GM21786 (cell line): ENCODE results near the gene DCLRE1C.
"Not testable (repeated sequence)": the region's sequence is repeated elsewhere in the genome, so short reads cannot be mapped to it uniquely, and the experiment has no call there.

ENCODE experiments used
- ATAC-seq: cut with Tn5 transposase; IDR thresholded peaks from one replicate; pipeline ENCODE4 v1.9.1; 2021; ENCODE audit not compliant: unreplicated experiment

DCLRE1C gene

DNA sequence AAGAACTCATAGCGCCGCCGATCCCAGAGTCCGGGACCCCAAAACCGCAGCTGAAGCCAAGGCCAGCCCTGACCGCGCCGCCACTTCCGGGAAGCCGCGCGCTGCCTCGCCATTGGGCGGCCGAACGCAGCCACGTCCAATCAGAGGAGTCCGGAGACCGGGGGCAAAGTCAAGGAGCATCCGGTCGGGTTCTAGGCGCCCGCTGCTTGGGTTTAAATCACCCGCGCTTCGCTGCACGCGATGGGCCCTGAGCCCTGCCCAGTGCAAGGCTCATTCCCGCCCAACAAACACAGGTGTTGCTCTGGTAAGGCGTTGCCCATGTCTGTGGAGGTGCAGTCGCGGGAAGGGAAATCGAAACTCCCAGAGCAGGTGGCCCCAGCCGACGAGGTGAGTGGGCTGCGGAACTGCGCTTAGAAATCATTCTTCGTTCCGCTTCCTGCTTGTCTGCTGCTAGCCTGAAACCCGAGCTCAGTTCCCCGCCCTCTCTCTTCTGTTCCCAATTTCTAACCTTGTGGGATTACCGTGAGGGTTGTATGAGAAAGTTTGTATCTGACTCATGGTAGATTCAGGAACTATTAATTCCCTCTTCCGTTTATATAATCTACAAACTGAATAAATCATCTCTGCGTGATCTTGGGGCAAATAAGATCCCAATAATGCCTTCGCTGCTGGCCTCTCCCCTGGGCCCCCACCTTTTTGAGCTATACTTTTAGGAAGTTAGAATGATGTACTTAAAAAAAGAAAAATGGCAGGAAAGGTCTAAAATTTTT, at the start of gene DCLRE1C:
Gene DCLRE1C (minus strand): TSS at position 96 of the 770 bp plus-strand sequence. CDS start 86 bp downstream, at position 10.
- ATAC-seq, result peak; percentile 68

DNA sequence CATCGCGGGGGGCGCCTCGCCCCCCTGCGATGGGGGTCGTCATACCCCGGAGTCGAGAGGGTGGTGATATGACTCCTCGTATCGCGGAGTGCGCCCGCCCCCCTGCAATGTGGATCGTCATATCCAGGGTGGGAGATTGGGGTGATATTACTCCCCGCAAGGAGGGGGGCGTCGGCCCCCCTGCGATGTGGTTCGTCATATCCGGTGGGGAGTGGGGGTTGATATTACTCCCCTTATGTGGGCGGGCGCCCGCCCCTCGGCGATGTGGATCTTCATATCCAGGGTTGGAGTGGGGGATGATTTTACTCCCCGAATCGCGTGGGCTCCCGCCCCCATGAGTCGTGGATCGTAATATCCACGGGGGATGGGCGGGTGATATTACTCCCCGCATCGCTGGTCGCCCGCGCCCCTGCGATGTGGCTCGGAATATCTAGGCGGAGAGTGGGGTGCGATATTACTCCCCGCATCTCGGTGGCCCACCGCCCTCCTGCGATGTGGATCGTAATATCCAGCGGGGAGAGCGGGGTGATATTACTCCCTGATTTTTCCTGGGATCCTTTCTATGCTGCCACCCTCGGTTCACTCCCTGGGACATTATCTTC, 42.2 kb upstream of the DCLRE1C start:
- ATAC-seq, result no peak

DNA sequence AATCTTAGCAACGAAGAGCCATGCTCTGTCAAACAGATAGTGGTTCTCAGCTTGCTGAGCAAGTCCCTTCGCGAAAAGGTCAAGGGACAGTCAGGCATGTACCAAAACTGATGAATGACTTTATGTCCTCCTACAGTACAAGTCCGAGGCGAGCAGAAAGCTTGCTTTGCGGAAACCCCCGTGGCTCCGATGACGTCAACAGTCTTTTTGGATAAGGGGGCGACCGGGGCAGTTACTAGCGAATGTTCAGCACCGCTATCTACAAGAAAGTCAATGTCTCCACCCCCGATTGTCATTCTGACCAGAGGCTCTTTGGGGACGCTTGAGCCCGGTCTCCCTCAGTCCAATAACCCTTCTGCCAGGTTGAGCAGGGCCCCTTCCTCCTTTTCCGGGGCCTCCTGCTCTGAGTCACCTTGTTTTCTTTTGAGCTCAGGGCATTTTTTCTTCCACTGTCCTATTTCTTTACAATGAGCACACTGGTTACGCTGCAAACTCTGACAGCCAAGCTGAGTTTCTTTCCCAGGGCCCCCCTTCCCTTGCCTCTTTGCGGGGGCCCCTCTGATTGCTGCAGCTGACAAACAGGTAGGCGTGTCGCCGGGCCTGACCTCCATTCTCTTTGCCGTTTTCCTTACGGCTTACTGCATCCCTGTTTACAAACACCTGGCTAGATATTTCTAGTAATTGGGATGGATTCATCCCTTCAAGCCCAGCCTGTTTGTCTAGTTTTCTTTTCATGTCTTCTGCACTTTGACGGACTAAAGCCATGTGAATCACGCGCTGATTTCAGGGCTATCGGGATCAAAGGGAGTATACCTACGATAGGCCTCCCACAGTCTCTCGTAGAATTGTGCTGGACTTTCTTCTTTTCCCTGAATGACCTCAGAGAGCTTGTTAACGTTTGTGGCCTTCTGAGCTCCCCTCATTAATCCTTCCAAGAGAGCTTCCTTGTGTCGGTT, 39.9 kb upstream of the DCLRE1C start:
- not testable (repeated sequence) for ATAC-seq

DNA sequence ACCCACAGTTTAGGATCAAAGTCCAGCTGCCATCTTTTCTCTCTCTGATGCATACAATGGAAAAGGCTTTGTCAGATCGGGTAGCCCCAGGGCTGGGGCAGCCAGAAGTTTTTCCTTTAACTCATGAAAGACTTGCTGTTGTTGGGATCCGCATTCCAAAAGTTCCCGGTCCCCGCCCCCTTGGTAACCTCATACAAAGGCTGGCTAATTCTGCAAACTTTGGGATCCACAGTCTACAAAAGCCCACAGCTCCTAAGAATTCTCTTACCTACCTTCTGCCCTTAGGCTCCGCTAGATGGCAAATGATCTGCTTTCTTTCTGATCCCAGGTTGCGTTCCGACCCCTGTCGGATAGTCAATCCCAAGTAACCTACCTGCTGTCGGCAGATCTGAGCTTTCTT, 38.4 kb upstream of the DCLRE1C start:
- ATAC-seq, result not testable (repeated sequence)

DNA sequence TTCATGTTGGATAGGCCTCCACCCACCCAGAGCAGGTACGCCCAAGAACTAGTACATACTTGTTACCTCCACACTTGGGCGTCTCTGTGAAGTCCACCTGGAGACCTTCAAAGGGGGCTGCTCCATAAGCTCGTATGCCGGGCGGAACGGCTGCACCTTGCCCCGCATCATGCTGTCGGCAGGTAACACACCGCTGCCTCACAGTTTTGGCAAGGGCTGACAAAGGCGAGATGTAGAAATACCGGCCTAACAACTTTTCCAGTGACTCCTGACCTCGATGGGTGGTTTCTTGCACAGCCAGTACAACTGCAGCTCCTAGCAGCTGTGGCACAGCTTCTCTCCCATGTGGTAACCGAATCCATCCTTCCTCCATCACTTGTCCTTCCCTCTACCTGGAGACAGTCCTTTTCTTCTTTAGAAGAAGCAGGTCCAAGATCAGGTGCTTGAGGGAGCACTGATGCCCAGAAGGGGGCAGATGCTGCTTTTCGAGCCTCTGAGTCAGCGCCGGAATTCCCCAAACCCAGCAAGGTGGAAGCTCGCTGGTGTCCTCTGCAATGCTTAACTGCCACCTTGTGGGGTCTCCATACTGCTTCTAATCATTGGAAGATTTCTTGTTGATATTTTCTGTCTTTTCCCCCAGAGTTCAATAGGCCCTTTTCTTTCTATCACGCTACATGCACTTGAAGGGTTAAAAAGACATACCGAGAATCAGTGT, 37.3 kb upstream of the DCLRE1C start:
- ATAC-seq, result not testable (repeated sequence)

DNA sequence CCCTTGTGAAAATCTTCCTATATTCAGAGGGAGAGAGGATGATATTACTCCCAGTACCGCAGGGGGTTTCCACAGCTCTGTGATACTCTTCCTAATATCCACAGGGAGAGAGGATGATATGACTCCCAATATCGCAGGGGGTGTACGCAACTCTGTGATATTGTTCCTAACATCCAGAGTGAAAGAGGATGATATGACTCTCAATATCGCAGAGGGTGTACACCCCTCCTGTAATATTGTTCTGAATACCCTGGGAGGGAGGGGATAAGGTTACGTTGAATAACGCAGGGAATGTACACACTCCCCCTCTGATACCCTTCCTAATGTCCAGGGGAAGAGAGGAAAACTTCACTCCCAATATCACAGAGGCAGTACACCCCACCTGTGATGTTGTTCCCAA, 35.7 kb upstream of the DCLRE1C start:
- not testable (repeated sequence) for ATAC-seq

DNA sequence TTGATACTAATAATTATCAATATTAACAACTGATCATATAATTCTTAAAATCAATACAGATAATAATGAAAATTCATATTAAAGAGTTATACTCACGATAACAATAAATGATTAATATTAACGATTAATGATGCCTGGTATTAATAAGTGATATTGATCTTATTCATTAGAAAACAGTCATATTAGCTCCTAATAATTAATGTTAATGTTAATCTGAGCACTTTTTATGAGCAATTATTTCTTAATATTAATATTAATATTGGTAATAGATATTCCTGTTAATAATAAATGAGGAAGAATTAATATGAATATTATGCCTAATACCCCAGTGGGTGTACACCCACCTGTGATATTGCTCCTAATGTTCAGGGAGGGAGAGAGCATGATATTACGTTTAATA, 28.8 kb upstream of the DCLRE1C start:
- no peak for ATAC-seq

DNA sequence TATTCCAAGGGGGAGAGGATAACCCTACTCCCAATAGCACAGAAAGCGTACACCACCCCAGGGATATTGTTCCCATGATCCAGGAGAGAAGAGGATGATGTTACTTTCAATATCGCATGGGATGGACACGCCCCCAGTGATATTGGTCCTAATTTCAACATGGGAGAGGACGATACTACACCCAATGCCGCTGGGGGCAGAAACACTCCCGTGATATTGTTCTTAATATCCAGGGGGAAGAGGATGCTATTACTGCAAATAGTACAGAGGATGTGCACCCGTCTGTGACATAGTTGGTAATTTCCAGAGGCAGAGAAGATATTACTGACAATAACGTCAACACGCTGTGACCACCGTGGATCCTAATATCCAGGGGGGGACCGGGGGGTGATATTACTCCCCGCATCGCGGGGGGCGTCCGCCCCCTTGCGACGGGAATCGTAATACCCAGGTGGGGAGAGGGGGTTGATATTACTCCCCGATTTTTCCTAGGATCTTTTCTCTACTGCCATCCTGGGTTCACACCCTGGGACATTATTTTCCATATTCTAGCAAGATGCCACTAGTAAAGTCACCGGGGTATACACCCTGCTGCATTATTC, 21.9 kb upstream of the DCLRE1C start:
- no peak for ATAC-seq

DNA sequence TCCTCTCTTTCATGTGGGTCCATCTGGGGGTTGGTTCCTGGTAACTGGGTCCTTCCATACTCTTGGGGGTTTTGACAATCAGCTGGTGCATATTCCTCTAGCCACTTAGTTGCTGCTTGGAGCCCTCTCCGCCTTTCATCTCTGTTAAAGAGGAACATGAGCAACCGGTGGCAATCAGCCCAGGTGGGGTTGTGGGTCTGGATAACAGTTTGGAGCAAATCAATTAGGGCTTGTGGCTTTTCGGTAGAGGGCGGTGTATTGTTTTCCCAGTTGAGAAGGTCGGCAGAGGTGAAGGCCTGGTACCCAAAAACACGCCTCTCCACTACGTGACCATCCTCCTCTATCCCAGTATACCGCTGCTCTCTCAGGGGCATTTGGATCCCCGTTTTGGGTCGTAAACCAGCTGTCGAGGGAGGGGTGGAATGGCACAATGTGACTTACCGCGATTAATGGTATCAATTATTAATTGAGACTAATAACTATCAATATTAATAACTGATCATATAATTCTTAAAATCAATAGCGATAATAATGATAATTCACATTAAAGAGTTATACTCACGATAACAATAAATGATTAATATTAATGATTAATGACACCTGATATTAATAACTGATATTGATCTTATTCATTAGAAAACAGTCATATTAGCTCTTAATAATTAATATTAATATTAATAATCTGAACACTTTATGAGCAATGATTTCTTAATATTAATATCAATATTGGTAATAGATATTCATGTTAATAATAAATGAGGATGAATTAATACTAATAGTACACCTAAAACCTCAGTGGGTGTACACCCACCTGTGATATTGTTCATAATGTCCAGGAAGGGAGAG, 20.5 kb upstream of the DCLRE1C start:
- not testable (repeated sequence) for ATAC-seq

DNA sequence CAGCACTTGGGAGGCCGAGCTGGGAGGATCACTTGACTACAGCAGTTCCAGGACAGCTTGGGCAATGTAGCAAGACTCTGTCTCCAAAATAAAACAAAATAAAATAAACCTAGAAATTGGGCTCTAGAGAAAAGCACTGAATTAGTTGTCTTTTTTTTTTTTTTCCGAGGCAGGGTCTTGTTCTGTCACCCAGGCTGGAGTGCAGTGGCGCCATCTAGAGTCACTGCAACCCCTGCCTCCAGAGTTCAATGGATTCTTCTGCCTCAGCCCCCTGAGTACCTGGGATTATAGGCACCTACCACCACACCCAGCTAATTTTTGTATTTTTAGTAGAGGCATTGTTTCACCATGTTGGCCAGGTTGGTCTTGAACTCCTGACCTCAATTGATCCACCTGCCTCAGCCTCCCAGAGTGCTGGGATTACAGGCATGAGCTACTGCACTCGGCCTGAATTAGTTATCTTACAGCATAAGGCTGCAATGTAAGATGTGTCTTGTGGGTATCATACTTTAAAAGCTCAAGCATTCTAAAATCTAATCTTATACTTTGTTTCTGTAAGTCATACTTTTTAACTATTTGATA, 18.1 kb upstream of the DCLRE1C start:
- ATAC-seq, result no peak

DNA sequence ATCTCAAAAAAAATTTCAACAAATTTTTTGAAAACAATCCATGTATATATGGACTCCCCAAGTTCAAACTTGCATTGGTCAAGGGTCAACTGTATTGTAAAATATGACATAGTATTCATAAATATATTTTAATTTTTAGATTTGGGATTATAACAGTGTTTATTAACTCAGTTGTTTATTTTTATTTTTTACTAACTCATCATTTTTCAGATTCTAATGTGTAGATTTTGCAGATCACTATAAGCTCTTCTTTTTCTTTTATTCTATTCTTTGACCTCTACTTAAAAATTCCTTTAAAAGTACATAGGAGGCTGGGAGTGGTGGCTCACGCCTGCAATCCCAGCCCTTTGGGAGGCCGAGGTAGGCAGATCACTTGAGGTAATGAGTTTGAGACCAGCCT, 14.0 kb upstream of the DCLRE1C start:
- ATAC-seq, result no peak

DNA sequence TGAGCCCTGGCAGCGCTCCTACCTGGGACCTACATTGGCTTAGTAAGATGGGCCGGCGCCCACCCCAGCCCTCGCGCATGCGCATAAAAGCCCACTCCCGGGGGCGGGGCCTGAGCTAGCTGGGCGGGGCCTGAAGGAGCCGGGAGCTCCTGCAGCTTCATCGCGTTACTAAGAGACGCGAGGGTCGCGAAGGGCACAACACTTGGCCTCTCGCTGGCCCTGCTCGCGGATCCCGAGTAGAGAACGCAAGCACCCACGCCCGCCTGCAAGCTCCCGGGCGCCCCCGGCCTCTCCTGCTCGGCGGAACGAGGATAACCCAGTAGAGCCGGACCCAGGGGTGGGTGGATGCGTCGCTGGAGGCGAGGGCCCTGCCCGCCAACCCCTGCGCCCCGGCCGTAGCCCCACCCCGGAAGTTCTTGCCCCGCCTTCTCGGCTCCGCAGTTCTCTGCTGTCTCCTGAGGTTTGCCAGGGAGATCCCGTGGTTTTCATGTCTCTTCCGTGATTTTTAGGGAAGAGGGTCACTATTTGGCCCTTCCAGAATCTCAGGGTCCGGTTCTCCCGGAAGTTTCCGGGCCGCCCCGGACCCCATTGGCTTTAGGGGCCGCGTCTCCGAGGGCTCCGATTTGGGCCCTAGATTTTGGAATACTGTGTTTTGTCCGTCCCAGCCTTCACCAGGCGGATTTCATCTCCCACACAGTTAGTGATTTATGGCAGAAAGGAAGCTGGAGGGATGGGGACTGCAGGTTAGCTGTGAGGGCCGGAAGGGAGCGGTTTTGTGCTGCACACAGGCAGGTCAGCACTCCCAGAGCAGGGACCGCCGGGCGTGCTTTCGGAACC, 5.5 kb upstream of the DCLRE1C start, which contains the start of gene MEIG1:
Gene MEIG1 (plus strand): TSS at position 168 of the 837 bp plus-strand sequence. CDS start 7,081 bp downstream, outside the sequence.
- peak; percentile 79 for ATAC-seq

DNA sequence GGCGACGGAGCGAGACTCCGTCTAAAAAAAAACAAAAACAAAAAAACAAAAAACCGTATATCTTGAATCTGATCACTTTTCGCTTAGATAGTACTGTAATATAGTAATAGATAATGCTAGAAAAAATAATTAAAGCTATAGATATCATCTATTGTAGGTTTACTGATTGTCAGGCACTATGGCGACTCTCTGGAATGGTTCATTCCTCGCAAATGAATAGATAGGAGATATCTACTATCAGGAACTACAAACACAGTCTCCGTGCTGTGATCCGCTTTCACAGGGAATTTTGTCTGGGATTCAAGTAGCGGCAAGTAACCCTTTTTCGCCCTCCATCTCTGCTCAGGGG, 5.0 kb upstream of the DCLRE1C start:
- ATAC-seq, result no peak

DNA sequence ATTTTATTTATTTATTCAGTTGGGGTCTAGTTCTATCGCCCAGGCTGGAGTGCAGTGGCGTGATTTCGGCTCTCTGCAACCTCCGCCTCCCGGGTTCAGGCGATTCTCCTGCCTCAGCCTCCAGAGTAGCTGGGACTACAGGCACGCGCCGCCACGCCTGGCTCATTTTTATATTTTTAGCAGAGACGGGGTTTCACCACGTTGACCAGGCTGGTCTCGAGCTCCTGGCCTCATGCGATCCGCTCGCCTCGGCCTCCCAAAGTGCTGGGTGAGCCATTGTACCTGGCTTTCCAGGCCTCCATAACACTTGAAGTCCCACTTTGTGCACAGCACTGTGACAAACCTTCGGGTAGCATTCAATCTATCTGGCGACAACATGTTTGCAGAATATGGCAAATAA, 1.0 kb upstream of the DCLRE1C start:
- no peak for ATAC-seq

DNA sequence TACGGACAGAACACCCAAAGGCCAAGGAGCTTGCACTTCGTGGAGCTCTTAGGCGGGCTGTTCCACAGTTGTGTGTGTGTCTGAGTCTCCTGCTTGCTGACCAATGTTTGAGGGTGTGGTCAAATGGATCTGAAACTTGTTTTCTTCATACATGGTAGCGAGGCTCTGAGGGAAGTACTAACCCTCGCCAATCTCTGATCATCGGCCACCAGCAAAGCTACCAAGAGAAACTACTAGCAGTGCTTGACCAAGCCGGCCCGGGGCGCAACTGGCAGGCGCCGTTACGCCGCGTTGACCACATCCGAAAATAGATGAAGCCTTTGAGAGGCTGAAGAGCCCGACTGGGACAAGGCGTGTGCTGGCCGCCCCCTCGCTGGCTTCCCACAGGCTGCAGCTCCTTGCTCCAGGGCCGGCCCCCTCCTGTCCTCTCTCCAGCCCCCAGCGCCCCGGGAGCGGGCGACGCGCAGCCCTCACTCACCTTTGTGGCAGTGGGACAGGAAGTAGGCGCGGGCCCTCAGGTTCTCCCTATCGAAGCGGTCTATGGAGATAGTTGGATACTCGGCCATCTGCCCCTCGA, 384 bp downstream of the DCLRE1C start:
- peak; percentile 48 for ATAC-seq

DNA sequence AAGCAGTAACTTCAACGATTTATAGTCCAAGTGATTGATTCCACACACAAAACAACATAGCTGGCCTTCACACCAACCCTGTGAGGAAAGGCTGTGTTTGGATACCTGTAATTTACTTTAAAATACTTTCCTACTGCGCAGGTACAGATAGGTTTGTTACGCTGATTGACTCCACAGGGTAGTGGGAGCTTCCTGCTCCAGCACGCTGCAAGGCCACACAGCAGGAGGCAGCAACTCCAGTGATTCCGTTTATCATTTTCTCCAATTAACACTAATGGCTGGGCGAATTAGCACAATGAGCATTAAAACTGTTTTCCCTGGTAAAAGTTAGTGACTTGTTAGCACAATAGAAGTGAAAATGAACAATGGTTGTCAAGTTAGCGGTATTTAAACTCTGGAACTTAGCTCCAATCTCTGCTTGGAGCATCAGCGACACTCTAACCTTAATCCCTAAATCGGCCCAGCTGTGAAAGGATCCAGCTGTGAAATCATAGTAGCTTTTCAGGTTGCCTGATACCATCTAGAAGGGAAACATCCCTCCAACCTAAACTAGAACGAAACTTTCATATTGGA, 959 bp downstream of the DCLRE1C start:
- no peak for ATAC-seq

DNA sequence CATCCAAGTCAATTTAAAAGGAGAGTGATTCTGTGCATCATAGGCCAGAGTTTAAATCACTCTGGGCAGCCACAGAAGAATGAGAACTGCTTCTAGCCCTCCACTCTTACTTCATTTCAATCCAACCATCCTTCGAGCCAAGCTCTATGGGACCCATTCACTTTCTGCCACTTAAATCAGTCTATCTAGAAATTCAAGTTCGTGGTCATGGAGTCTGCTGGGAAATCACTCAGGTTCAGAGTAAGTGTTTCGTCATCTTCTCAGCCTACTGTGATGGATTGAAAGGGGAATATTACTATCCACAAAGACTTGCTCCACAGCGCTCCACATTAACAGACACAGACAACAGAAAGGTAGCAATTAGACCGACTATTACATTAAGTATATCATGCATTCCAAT, 4.6 kb downstream of the DCLRE1C start:
- ATAC-seq, result no peak

DNA sequence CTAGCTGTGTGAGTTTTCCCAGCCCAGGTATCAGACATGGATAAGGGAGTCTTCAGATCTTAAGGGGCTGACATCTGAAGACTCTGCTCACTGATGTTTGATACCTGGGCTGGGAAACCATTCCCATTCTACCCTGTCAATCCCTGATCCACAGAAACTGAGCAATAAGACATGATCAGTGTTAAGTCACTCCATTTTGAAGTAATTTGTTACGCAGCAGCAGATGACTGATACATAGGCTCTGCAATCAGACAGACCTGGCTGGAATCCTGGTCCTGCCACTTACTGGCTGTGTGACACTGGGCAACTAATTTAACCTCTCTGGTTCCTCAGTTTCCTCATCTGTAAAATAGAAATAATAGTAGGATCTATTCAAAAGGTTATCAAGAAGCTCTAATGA, 6.6 kb downstream of the DCLRE1C start:
- ATAC-seq, result no peak
